NB4 (cell line): ENCODE measurements around the gene ARVCF.

Experiments used
- POLR2A ChIP-seq: IDR thresholded peaks from 2 replicates; pipeline ENCODE4 v1.6.1; 2011; ENCODE audit warnings: mild to moderate bottlenecking; ENCODE audit not compliant: insufficient read length; ENCODE audit errors: extremely low read depth
- TF ChIP-seq, protein P1 (sequence below): IDR thresholded peaks from one replicate; pipeline ENCODE4 v1.5.1; 2012; ENCODE audit warnings: low read depth, low read length
- TF ChIP-seq, protein P2 (sequence below): IDR thresholded peaks from 2 replicates; pipeline ENCODE4 v1.6.1; 2011; ENCODE audit warnings: low read depth, low read length

DNA sequence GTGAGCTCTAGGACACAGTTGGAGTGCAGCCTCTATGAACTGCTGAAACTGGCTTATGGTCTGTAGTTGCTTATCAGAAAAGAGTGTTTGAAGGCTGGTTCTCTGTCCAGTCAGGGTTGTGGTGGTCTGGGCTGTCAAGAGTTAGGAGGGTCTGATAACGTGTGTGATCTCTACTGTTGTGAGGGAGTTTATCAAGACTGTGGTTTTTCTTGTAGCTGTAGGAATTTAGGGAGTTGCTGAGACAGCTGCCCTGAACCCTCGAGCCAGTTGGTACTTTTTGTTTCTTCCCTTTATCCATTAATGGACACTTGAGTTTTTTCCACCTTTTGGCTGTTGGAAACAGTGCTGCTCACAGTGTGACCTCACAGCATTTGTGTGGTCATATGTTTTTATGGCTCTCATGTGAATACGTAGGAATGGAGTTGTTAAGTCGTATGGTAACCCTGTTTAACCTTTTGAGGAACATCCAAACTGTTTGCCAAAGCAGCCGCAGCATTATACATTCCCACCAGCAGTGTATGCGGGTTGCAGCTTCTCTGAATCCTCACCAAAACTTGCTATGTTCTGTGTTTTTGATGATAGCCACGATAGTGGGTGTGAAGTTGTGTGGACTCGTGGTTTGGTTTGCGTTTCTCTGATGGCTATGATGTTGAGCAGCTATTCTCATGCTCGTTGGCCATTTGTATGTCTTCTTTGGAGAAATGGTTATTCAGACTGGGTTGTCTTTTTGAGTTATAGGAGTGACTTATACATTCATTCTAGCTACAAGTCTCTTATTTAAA lies 42.6 kb upstream of the ARVCF start:
- TF ChIP-seq, protein P1, sequence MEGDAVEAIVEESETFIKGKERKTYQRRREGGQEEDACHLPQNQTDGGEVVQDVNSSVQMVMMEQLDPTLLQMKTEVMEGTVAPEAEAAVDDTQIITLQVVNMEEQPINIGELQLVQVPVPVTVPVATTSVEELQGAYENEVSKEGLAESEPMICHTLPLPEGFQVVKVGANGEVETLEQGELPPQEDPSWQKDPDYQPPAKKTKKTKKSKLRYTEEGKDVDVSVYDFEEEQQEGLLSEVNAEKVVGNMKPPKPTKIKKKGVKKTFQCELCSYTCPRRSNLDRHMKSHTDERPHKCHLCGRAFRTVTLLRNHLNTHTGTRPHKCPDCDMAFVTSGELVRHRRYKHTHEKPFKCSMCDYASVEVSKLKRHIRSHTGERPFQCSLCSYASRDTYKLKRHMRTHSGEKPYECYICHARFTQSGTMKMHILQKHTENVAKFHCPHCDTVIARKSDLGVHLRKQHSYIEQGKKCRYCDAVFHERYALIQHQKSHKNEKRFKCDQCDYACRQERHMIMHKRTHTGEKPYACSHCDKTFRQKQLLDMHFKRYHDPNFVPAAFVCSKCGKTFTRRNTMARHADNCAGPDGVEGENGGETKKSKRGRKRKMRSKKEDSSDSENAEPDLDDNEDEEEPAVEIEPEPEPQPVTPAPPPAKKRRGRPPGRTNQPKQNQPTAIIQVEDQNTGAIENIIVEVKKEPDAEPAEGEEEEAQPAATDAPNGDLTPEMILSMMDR, result no peak
- no peak for TF ChIP-seq POLR2A
- TF ChIP-seq, protein P2, sequence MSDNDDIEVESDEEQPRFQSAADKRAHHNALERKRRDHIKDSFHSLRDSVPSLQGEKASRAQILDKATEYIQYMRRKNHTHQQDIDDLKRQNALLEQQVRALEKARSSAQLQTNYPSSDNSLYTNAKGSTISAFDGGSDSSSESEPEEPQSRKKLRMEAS, result no peak
